ENCODE measurements around the gene KAZN. TPM values are rescaled to one million over a fixed set of nuclear protein-coding genes. Genes with fewer than 3 reads are reported as not detected.

KAZN gene
- total RNA-seq, 1 experiment from 2014 or later = 2.4 TPM

GRCh38 chr1:14676400-14676799, 77.9 kb downstream of the KAZN start:
- no peaks in the 10 kb centered on the region for H3K9me3 Mint-ChIP-seq (ENCODE audit: unreplicated experiment)
- H3K27me3 Mint-ChIP-seq (ENCODE audit: insufficient read depth, unreplicated experiment) = peaks cover 5% of the 10 kb centered on the region
- Histone ChIP-seq H3K9me3 (no peaks in the 10 kb centered on the region), H3K36me3 (ENCODE audit: control insufficient read depth, insufficient read depth, low read length) (no peaks in the 10 kb centered on the region), H3K4me3 (ENCODE audit: low read depth, low read length) (no peak overlapping the region), H3K4me1 (no peaks in the 10 kb centered on the region), H3K27me3 (replicated peaks; ENCODE audit: control insufficient read depth, insufficient read depth, low read length) (no peaks in the 10 kb centered on the region; the same call in 1 of the 2 replicates)
- no peaks in the 10 kb centered on the region for H3K4me1 Mint-ChIP-seq (ENCODE audit: low read depth, unreplicated experiment)
- no peak overlapping the region for H3K27ac Mint-ChIP-seq (ENCODE audit: unreplicated experiment)
- H3K4me3 Mint-ChIP-seq (ENCODE audit: unreplicated experiment) = no peak overlapping the region
- TF ChIP-seq CTCF (IDR thresholded peaks at IDR 0.05; ENCODE audit: insufficient read depth in 1 of 2, low read depth in 1 of 2, low read length in 1 of 2, severe bottlenecking in 1 of 2, unreplicated experiment in 1 of 2) = no peak
- no peak for DNase-seq
- CTCF ChIA-PET = no interaction called here
- no peaks in the 10 kb centered on the region for H3K36me3 Mint-ChIP-seq (ENCODE audit: insufficient read depth, unreplicated experiment)
- intact Hi-C loops (cut with micrococcal nuclease; ENCODE audit: unreplicated experiment) = no loop called here
- no TSS peak for BruUV-seq (replicated peaks)
- POLR2A ChIA-PET = no interaction called here

GRCh38 chr1:14677292-14677971, 78.9 kb downstream of the KAZN start:
- no peak for DNase-seq
- Mint-ChIP-seq H3K36me3 (ENCODE audit: insufficient read depth, unreplicated experiment) (no peaks in the 10 kb centered on the region), H3K4me3 (ENCODE audit: unreplicated experiment) (no peak overlapping the region), H3K9me3 (ENCODE audit: unreplicated experiment) (no peaks in the 10 kb centered on the region), H3K27ac (ENCODE audit: unreplicated experiment) (no peak overlapping the region), H3K4me1 (ENCODE audit: low read depth, unreplicated experiment) (no peaks in the 10 kb centered on the region), H3K27me3 (ENCODE audit: insufficient read depth, unreplicated experiment) (peaks cover 5% of the 10 kb centered on the region)
- CTCF ChIA-PET = no interaction called here
- H3K36me3 ChIP-seq (ENCODE audit: control insufficient read depth, insufficient read depth, low read length) = no peaks in the 10 kb centered on the region
- no peaks in the 10 kb centered on the region; the same call in 1 of the 2 replicates for H3K27me3 ChIP-seq (replicated peaks; ENCODE audit: control insufficient read depth, insufficient read depth, low read length)
- H3K9me3 ChIP-seq = no peaks in the 10 kb centered on the region
- H3K4me3 ChIP-seq (ENCODE audit: low read depth, low read length) = no peak overlapping the region
- intact Hi-C loops (cut with micrococcal nuclease; ENCODE audit: unreplicated experiment) = no loop called here
- TF ChIP-seq CTCF (IDR thresholded peaks at IDR 0.05; ENCODE audit: insufficient read depth in 1 of 2, low read depth in 1 of 2, low read length in 1 of 2, severe bottlenecking in 1 of 2, unreplicated experiment in 1 of 2) = no peak
- POLR2A ChIA-PET = no interaction called here
- H3K4me1 ChIP-seq = no peaks in the 10 kb centered on the region
- BruUV-seq (replicated peaks) = no TSS peak

- no peaks in the 10 kb centered on the region for H3K9me3 Mint-ChIP-seq (ENCODE audit: unreplicated experiment)
- H3K4me3 Mint-ChIP-seq (ENCODE audit: unreplicated experiment) = no peak overlapping the region
- no peak overlapping the region for H3K4me3 ChIP-seq (ENCODE audit: low read depth, low read length)
- no peaks in the 10 kb centered on the region for H3K4me1 Mint-ChIP-seq (ENCODE audit: low read depth, unreplicated experiment)
- BruUV-seq (replicated peaks) = no TSS peak
- ChIA-PET CTCF (no interaction called here), POLR2A (no interaction called here)
- H3K27me3 Mint-ChIP-seq (ENCODE audit: insufficient read depth, unreplicated experiment) = peaks cover 5% of the 10 kb centered on the region
- no peaks in the 10 kb centered on the region for H3K36me3 ChIP-seq (ENCODE audit: control insufficient read depth, insufficient read depth, low read length)
- H3K27me3 ChIP-seq (replicated peaks; ENCODE audit: control insufficient read depth, insufficient read depth, low read length) = no peaks in the 10 kb centered on the region; the same call in 1 of the 2 replicates
- H3K9me3 ChIP-seq = no peaks in the 10 kb centered on the region
- DNase-seq = no peak
- H3K36me3 Mint-ChIP-seq (ENCODE audit: insufficient read depth, unreplicated experiment) = no peaks in the 10 kb centered on the region
- intact Hi-C loops (cut with micrococcal nuclease; ENCODE audit: unreplicated experiment) = no loop called here
- no peak for TF ChIP-seq CTCF (IDR thresholded peaks at IDR 0.05; ENCODE audit: insufficient read depth in 1 of 2, low read depth in 1 of 2, low read length in 1 of 2, severe bottlenecking in 1 of 2, unreplicated experiment in 1 of 2)
- no peak overlapping the region for H3K27ac Mint-ChIP-seq (ENCODE audit: unreplicated experiment)
- H3K4me1 ChIP-seq = no peaks in the 10 kb centered on the region
These were observed 79.6 kb downstream of the KAZN start for GRCh38 chr1:14678011-14678638.

Data from Caco-2 (cell line).